Epithelial cell of esophagus (primary cell): ENCODE data around the gene UBE2H.
A peak's percentile ranks its signal among the peaks of the same experiment; 100 is the strongest.
"Not testable (repeated sequence)": the region's sequence is repeated elsewhere in the genome, so short reads cannot be mapped to it uniquely, and the experiment has no call there.

Experiments
- DNase-seq: peaks from one replicate; pipeline ENCODE4 v3.0.0; 2010; ENCODE audit warnings: low read depth
- H3K4me3 ChIP-seq: 2 replicates; pipeline ENCODE4 v1.5.1; 2011; ENCODE audit warnings: mild to moderate bottlenecking, low read length, control low read depth
- TF ChIP-seq, protein P1 (sequence below): IDR thresholded peaks from 2 replicates; pipeline ENCODE4 v1.5.1; 2011; ENCODE audit warnings: low read depth, mild to moderate bottlenecking, low read length, control low read depth, inconsistent platforms; ENCODE audit not compliant: insufficient read depth; ENCODE audit errors: missing control alignments

UBE2H gene

GRCh38 chr7:129898007-129898406, 54.8 kb downstream of the UBE2H start:
- DNase-seq, result no peak
- no peak overlapping the region for H3K4me3 ChIP-seq
- TF ChIP-seq, protein P1, sequence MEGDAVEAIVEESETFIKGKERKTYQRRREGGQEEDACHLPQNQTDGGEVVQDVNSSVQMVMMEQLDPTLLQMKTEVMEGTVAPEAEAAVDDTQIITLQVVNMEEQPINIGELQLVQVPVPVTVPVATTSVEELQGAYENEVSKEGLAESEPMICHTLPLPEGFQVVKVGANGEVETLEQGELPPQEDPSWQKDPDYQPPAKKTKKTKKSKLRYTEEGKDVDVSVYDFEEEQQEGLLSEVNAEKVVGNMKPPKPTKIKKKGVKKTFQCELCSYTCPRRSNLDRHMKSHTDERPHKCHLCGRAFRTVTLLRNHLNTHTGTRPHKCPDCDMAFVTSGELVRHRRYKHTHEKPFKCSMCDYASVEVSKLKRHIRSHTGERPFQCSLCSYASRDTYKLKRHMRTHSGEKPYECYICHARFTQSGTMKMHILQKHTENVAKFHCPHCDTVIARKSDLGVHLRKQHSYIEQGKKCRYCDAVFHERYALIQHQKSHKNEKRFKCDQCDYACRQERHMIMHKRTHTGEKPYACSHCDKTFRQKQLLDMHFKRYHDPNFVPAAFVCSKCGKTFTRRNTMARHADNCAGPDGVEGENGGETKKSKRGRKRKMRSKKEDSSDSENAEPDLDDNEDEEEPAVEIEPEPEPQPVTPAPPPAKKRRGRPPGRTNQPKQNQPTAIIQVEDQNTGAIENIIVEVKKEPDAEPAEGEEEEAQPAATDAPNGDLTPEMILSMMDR, result no peak

DNA sequence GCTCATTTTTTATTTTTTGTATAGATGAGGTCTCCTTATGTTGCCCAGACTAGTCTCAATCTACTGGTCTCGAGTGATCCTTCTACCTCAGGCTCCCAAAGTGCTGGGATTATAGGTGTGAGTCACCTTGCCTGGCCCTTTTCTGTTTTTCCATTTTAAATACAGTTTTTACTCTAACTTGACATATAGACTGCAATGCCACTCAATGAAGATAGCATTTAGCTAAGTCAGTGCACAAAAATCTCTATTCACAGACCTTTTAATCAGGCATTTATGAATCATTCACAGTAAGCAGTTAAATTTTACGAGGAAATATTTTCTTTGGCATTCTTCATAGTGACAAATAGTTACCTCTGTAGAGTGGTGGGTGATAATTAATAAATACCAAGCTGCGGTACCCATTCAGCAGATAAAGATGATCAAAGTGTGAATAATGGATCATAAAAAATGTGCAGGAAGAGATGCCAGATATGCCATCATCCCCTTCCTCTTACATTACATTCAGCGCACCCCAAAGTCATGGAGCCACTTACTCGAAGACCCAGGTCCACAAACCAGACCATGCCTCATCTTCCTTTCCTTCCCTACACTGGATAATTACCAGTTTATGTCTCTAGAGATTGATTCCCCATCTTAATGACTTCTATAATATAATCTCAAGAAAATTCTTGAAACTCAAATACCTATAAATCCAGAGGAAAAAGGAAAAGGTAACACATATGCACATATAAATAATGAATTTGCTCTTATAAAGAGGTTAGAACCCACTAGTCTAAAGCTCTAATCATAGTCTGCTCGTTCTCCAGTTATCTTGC, 56.0 kb downstream of the UBE2H start:
- DNase-seq, result peak; percentile 57
- TF ChIP-seq, protein P1, result no peak
- H3K4me3 ChIP-seq, result no peak overlapping the region

DNA sequence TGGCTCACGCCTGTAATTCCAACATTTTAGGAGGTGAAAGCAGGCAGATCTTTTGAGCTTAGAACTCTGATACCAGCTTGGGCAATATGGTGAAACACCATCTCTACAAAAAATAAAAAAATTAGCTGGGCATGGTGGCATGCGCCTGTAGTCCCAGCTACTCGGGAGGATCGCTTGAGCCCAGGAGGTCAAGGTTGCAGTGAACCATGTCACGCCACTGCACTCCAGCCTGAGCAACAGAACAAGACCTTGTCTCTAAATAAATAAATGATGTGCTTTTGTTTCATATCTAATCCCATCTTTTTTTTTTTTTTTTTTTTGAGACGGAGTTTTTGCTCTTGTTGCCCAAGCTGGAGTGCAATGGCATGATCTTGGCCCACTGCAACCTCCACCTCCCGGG, 58.6 kb downstream of the UBE2H start:
- not testable (repeated sequence) for DNase-seq, H3K4me3 ChIP-seq

GRCh38 chr7:129890090-129890489, 62.7 kb downstream of the UBE2H start:
- DNase-seq, result no peak
- TF ChIP-seq, protein P1, result no peak
- H3K4me3 ChIP-seq, result no peak overlapping the region

DNA sequence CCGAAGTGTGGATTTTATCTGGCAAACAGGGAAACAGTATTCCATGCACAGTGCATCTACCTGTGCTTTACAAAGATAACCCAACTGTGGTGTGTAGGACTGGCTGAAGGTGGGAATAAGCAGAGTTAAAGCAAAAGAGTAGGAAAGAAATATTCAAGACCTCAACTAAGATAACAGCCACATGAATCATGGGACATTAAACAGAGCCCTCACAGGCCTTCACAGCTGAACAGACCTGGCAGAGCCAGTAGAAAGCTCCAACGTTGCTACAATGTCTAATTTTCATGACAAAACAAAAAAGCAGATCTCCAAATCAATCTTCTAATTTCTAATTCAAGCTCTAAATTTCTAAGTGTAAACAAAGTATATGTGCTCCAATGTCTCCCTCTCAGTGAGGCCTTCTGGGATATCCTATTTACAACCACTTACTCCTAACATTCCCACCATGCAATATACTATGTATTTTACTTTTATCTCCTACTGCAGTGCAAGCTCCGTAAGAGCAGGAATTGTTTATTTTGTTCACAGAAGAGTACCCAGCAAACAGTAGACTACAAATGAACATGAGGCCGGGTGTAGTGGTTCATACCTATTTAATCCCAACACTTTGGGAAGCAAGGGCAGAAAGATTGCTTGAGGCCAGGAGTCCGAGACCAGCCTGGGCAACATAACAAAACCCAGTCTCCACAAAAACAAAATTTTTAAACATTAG, 63.5 kb downstream of the UBE2H start:
- DNase-seq, result no peak
- H3K4me3 ChIP-seq, result no peak overlapping the region
- TF ChIP-seq, protein P1, result no peak

- H3K4me3 ChIP-seq, result no peak overlapping the region
- TF ChIP-seq, protein P1, result no peak
Observed at GRCh38 chr7:129887865-129888264, 64.9 kb downstream of the UBE2H start.

GRCh38 chr7:129886818-129887186, 66.0 kb downstream of the UBE2H start:
- H3K4me3 ChIP-seq, result no peak overlapping the region
- no peak for DNase-seq
- TF ChIP-seq, protein P1, result no peak

More at GRCh38 chr7:129887865-129888264, 64.9 kb downstream of the UBE2H start:
- no peak for DNase-seq
